CD4-positive, CD25-positive, alpha-beta regulatory T cell (primary cell): ENCODE measurements around the gene PLLP. TPM values are rescaled to one million over a fixed set of nuclear protein-coding genes. Genes with fewer than 3 reads are reported as not detected.

ENCODE experiments used
- ATAC-seq, 2 donors: fragments of 150-1000 bp; cut with Tn5 transposase; one replicate each; pipeline ENCODE4 v1.10.0; 2021; ENCODE audit warnings: low read depth in 2 of 2, moderate number of reproducible peaks in 2 of 2, moderate library complexity in 1 of 2
- DNase-seq, 3 donors: peaks; one replicate each; pipeline versions ENCODE4 v3.0.0 to v3.0.0-alpha.2; 2012 to 2022; ENCODE audit warnings: mixed read lengths in 1 of 3
- H3K27ac ChIP-seq: one replicate; pipeline ENCODE4 v1.7.0; 2013; ENCODE audit warnings: mild to moderate bottlenecking, low read length; ENCODE audit not compliant: insufficient read depth, poor library complexity, severe bottlenecking
- H3K27me3 ChIP-seq: one replicate; pipeline ENCODE4 v1.7.0; 2013; ENCODE audit warnings: low read length; ENCODE audit not compliant: control insufficient read depth, insufficient read depth
- H3K36me3 ChIP-seq: one replicate; pipeline ENCODE4 v1.7.0; 2013; ENCODE audit warnings: mild to moderate bottlenecking, low read length, moderate library complexity; ENCODE audit not compliant: control insufficient read depth, insufficient read depth
- H3K4me1 ChIP-seq: 2 replicates; pipeline ENCODE4 v1.7.0; 2013; ENCODE audit warnings: mild to moderate bottlenecking, low read length; ENCODE audit not compliant: insufficient read depth, control insufficient read depth, poor library complexity, severe bottlenecking
- H3K4me3 ChIP-seq: one replicate; pipeline ENCODE4 v1.7.0; 2013; ENCODE audit warnings: low read depth, mild to moderate bottlenecking, low read length, moderate library complexity
- H3K9me3 ChIP-seq, 2 experiments: 1 replicate in 1 of 2; 2 replicates in 1 of 2; pipeline ENCODE4 v1.7.0; 2013; ENCODE audit warnings: low read length in 2 of 2, mild to moderate bottlenecking in 1 of 2, moderate library complexity in 1 of 2; ENCODE audit not compliant: control insufficient read depth in 2 of 2
- H3K27ac Mint-ChIP-seq, 3 donors: one replicate each; pipeline ENCODE4 v1.8.0; 2020 to 2022; ENCODE audit warnings: mild to moderate bottlenecking in 3 of 3, mixed read lengths in 3 of 3, moderate library complexity in 2 of 3
- H3K27me3 Mint-ChIP-seq: one replicate; pipeline ENCODE4 v1.8.0; 2022; ENCODE audit warnings: mild to moderate bottlenecking, mixed read lengths
- H3K36me3 Mint-ChIP-seq: one replicate; pipeline ENCODE4 v1.8.0; 2020; ENCODE audit warnings: mixed read lengths
- H3K4me1 Mint-ChIP-seq, 4 donors: one replicate each; pipeline ENCODE4 v1.8.0; 2020 to 2022; ENCODE audit warnings: mixed read lengths in 4 of 4, mild to moderate bottlenecking in 1 of 4
- H3K4me3 Mint-ChIP-seq, 4 donors: one replicate each; pipeline ENCODE4 v1.8.0; 2020 to 2022; ENCODE audit warnings: mild to moderate bottlenecking in 4 of 4, mixed read lengths in 4 of 4, moderate library complexity in 3 of 4
- H3K9me3 Mint-ChIP-seq, 7 donors: one replicate each; pipeline ENCODE4 v1.8.0; 2020 to 2022; ENCODE audit warnings: mixed read lengths in 7 of 7, mild to moderate bottlenecking in 3 of 7, moderate library complexity in 2 of 7
- polyA plus RNA-seq, 4 donors: library from polyadenylated mRNA; unstranded; fragments of 300-500 nt; fragmentation: Illumina TruSeq; gene quantifications; one replicate each; pipeline ENCODE4 v1.2.3, GENCODE V29; 2021
- total RNA-seq: library from RNA; stranded (reverse); gene quantifications from one replicate; pipeline ENCODE4 v1.2.3, GENCODE V29; 2022

The PLLP gene
- total and polyA plus RNA-seq, 5 donors from 2014 or later = 0.46 to 1.3 (median 0.82) TPM; not detected in 1

DNA sequence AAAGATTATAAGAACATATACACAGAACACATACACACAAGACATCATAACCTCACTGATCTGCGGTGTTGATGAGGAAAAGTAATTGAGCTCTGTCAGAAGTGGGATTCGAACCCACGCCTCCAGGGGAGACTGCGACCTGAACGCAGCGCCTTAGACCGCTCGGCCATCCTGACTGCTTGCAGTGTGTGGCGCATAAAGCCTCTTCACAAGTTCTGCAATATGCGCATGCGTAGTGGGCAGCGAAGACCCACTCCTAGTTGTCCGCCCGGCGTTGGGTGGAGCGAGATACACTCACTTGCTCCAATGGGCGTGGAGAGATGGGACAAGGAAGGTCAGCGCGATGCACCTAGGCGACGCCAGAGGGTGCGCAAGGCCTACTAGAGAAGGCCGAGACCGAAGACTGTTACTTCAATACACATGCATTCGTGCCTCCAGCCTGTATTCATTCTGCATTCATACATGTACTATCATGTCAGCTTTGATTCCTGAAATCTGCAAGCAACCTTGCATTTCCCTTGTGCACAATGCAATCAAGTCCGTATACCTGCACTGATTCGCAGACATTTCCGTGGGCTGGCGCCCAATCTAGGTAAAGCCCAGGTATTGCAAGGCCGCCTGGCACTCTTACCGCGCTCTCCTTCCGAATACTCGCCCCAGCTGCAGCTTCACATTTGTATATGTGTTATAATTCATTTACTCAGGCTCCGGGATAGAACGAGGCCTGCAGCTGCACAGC, 16.1 kb upstream of the PLLP start:
- Mint-ChIP-seq H3K27ac (no peak overlapping the region), H3K9me3 (peaks cover 0 to 3% (median 0%) of the 10 kb centered on the region in 7 donors), H3K4me1 (peaks cover 0 to 12% (median 4%) of the 10 kb centered on the region in 4 donors), H3K36me3 (peaks cover 2% of the 10 kb centered on the region), H3K4me3 (no peak overlapping the region), H3K27me3 (peaks cover 5% of the 10 kb centered on the region)
- no peaks in the 10 kb centered on the region for H3K36me3 ChIP-seq
- H3K9me3 ChIP-seq = no peaks in the 10 kb centered on the region
- H3K4me1 ChIP-seq = peaks cover 19% of the 10 kb centered on the region
- H3K27ac ChIP-seq = peak overlapping the region; percentile 86
- peak; percentile 97 to 100 (median 99) for DNase-seq
- no peaks in the 10 kb centered on the region for H3K27me3 ChIP-seq
- peak; percentile 95 to 97 for ATAC-seq
- peak overlapping the region; percentile 90 for H3K4me3 ChIP-seq

DNA sequence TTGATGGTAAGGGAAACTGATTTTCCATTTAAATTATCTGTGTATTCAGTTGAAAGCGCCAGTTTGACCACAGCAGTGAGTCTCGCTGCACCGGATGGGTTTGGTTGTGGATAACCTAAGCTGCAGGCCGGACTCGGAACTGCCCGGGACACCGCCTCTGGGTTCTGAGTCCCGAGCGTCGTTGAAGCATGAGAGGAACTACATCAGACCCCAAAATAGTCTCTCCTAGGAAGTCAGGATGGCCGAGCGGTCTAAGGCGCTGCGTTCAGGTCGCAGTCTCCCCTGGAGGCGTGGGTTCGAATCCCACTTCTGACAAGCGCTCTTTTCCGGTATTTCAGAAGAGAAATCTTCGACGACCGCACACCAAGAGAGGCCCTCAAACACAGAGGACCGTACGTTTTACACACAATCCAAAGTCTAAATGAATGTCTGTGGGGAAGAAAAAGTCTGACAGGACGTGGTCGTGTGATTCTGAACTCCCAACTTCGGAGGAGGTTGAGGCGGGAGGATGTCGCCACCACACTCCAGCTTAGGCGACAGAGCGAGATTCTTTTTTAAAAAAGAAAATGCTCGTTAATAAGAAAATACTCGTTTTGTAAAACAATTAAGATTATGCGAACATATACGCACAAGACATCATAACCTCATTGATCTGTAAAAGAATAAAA, 15.4 kb upstream of the PLLP start:
- Mint-ChIP-seq H3K9me3 (peaks cover 0 to 3% (median 0%) of the 10 kb centered on the region in 7 donors), H3K36me3 (peaks cover 2% of the 10 kb centered on the region), H3K4me3 (no peak overlapping the region), H3K27me3 (peaks cover 5% of the 10 kb centered on the region), H3K27ac (no peak overlapping the region), H3K4me1 (peaks cover 0 to 12% (median 4%) of the 10 kb centered on the region in 4 donors)
- Histone ChIP-seq H3K27ac (peak overlapping the region; percentile 86), H3K4me3 (peak overlapping the region; percentile 90), H3K27me3 (no peaks in the 10 kb centered on the region), H3K36me3 (no peaks in the 10 kb centered on the region), H3K9me3 (no peaks in the 10 kb centered on the region), H3K4me1 (peaks cover 19% of the 10 kb centered on the region)
- peak; percentile 75 to 88 (median 86) for DNase-seq
- peak; percentile 36 to 45 for ATAC-seq

DNA sequence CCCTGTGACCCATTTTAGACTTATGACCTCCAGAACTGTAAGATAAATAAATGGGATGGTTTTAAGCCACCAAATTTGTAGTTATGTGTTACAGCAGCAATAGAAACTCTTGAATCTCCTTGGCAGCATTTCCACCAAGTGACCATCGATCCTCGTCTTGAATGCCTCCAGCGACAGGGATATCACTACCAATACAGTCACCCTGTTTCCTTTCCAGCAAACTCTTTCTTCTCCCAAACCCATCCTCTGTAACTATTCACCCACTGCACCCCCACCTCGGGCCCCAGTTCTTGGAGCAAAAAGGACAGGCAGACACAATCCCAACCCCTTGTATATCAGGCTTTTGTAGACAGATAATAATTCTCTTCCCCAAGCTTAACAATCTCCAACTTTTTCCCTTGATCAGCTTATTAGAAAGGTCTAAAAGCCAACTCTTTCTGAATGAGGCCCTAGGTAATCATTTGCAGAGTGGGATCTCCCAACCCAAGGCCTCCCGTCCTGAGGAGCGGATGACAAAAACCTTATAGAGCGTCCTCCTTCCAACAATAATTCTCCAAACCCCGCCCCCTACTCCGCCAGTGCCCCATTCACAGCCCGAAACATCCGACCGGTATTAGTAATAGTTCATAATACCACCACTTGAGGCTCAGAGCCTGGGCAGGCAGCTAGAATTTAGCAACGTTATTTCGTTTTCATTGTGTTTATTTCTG, 14.7 kb upstream of the PLLP start:
- Histone ChIP-seq H3K9me3 (no peaks in the 10 kb centered on the region), H3K27me3 (no peaks in the 10 kb centered on the region), H3K4me1 (peaks cover 16% of the 10 kb centered on the region), H3K36me3 (no peaks in the 10 kb centered on the region), H3K4me3 (peak overlapping the region; percentile 90), H3K27ac (peak overlapping the region; percentile 86)
- H3K4me3 Mint-ChIP-seq = no peak overlapping the region
- H3K4me1 Mint-ChIP-seq = peaks cover 0 to 9% (median 4%) of the 10 kb centered on the region in 4 donors
- ATAC-seq (no peak), DNase-seq (peak in 1 of 3 donors; percentile 38)
- H3K27me3 Mint-ChIP-seq = peaks cover 5% of the 10 kb centered on the region
- H3K27ac Mint-ChIP-seq = peak overlapping the region in 1 of 3 donors; percentile 96
- peaks cover 0 to 3% (median 0%) of the 10 kb centered on the region in 7 donors for H3K9me3 Mint-ChIP-seq
- H3K36me3 Mint-ChIP-seq = peaks cover 2% of the 10 kb centered on the region

GRCh38 chr16:57297856-57298255, 13.4 kb upstream of the PLLP start:
- ATAC-seq (no peak), DNase-seq (peak; percentile 20 to 52 (median 46))
- H3K4me3 Mint-ChIP-seq = peak overlapping the region in 3 of 4 donors; percentile 67 to 95 (median 73)
- peak overlapping the region; percentile 65 to 89 (median 87) for H3K27ac Mint-ChIP-seq
- no peaks in the 10 kb centered on the region for H3K9me3 ChIP-seq
- no peaks in the 10 kb centered on the region for H3K27me3 ChIP-seq
- peaks cover 14% of the 10 kb centered on the region for H3K4me1 ChIP-seq
- H3K27ac ChIP-seq = no peak overlapping the region
- peaks cover 2% of the 10 kb centered on the region for H3K36me3 Mint-ChIP-seq
- peaks cover 0 to 3% (median 0%) of the 10 kb centered on the region in 7 donors for H3K9me3 Mint-ChIP-seq
- H3K4me3 ChIP-seq = peak overlapping the region; percentile 10
- peaks cover 0 to 9% (median 4%) of the 10 kb centered on the region in 4 donors for H3K4me1 Mint-ChIP-seq
- peaks cover 5% of the 10 kb centered on the region for H3K27me3 Mint-ChIP-seq
- no peaks in the 10 kb centered on the region for H3K36me3 ChIP-seq

GRCh38 chr16:57289391-57290257, 5.2 kb upstream of the PLLP start:
- Histone ChIP-seq H3K4me3 (no peak overlapping the region), H3K4me1 (peaks cover 7% of the 10 kb centered on the region), H3K27ac (no peak overlapping the region), H3K27me3 (peaks cover 6% of the 10 kb centered on the region), H3K9me3 (no peaks in the 10 kb centered on the region), H3K36me3 (no peaks in the 10 kb centered on the region)
- ATAC-seq (no peak), DNase-seq (no peak)
- H3K9me3 Mint-ChIP-seq = peaks cover 0 to 3% (median 0%) of the 10 kb centered on the region in 7 donors
- H3K36me3 Mint-ChIP-seq = no peaks in the 10 kb centered on the region
- peaks cover 0 to 6% (median 0%) of the 10 kb centered on the region in 4 donors for H3K4me1 Mint-ChIP-seq
- peaks cover 31% of the 10 kb centered on the region for H3K27me3 Mint-ChIP-seq
- no peak overlapping the region for H3K27ac Mint-ChIP-seq
- H3K4me3 Mint-ChIP-seq = no peak overlapping the region

- H3K27ac ChIP-seq = no peak overlapping the region
- H3K9me3 ChIP-seq = no peaks in the 10 kb centered on the region
- Mint-ChIP-seq H3K9me3 (peaks cover 0 to 3% (median 0%) of the 10 kb centered on the region in 7 donors), H3K4me3 (peak overlapping the region in 2 of 4 donors; percentile 65 to 66), H3K36me3 (no peaks in the 10 kb centered on the region), H3K27me3 (peaks cover 54% of the 10 kb centered on the region), H3K4me1 (peaks cover 0 to 10% (median 2%) of the 10 kb centered on the region in 4 donors), H3K27ac (no peak overlapping the region)
- H3K36me3 ChIP-seq = no peaks in the 10 kb centered on the region
- ATAC-seq (no peak), DNase-seq (no peak)
- H3K4me3 ChIP-seq = no peak overlapping the region
- peaks cover 6% of the 10 kb centered on the region for H3K27me3 ChIP-seq
- H3K4me1 ChIP-seq = peaks cover 15% of the 10 kb centered on the region
Measured at GRCh38 chr16:57285379-57285778, 907 bp upstream of the PLLP start.

DNA sequence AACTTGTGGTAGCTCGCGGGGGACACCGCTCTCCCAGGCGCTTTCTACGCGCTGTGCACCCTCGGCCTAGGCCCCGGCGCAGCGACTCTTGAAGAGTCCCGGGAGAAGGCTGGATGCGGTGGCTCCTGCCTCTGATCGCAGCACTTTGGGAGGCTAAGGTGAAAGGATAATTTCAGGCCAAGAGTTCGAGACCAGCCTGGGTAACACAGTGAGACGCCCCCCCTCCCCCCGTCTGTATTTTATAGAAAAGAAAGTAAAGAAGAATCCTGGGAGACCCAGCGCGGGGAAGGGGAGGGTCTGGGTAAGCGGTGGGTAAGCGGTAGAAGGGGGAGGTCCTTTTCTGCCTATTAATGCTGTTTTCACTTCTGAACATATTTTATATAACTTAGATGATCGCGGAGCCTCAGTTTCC, 486 bp upstream of the PLLP start:
- H3K27me3 Mint-ChIP-seq = peaks cover 58% of the 10 kb centered on the region
- H3K4me1 Mint-ChIP-seq = peaks cover 0 to 10% (median 2%) of the 10 kb centered on the region in 4 donors
- Histone ChIP-seq H3K36me3 (no peaks in the 10 kb centered on the region), H3K4me1 (peaks cover 15% of the 10 kb centered on the region), H3K9me3 (no peaks in the 10 kb centered on the region), H3K27me3 (peaks cover 6% of the 10 kb centered on the region), H3K27ac (no peak overlapping the region), H3K4me3 (no peak overlapping the region)
- peak overlapping the region in 3 of 4 donors; percentile 39 to 66 (median 65) for H3K4me3 Mint-ChIP-seq
- ATAC-seq (no peak), DNase-seq (no peak)
- H3K9me3 Mint-ChIP-seq = peaks cover 0 to 3% (median 0%) of the 10 kb centered on the region in 7 donors
- H3K36me3 Mint-ChIP-seq = no peaks in the 10 kb centered on the region
- no peak overlapping the region for H3K27ac Mint-ChIP-seq
